MM.1S (cell line): ENCODE data around the gene COG2.

ENCODE experiments used
- CTCF ChIP-seq: fragments of 300-600 bp; sonication (generic); IDR thresholded peaks from 2 replicates; pipeline ENCODE4 v1.5.1; 2016; ENCODE audit warnings: antibody characterized with exemption, low read length, mixed read lengths
- EZH2 ChIP-seq: fragments of 300-600 bp; sonication (generic); optimal IDR thresholded peaks from 2 replicates; pipeline ENCODE3; 2017; ENCODE audit warnings: low read depth, mild to moderate bottlenecking, antibody characterized with exemption, low read length, mixed read lengths

DNA sequence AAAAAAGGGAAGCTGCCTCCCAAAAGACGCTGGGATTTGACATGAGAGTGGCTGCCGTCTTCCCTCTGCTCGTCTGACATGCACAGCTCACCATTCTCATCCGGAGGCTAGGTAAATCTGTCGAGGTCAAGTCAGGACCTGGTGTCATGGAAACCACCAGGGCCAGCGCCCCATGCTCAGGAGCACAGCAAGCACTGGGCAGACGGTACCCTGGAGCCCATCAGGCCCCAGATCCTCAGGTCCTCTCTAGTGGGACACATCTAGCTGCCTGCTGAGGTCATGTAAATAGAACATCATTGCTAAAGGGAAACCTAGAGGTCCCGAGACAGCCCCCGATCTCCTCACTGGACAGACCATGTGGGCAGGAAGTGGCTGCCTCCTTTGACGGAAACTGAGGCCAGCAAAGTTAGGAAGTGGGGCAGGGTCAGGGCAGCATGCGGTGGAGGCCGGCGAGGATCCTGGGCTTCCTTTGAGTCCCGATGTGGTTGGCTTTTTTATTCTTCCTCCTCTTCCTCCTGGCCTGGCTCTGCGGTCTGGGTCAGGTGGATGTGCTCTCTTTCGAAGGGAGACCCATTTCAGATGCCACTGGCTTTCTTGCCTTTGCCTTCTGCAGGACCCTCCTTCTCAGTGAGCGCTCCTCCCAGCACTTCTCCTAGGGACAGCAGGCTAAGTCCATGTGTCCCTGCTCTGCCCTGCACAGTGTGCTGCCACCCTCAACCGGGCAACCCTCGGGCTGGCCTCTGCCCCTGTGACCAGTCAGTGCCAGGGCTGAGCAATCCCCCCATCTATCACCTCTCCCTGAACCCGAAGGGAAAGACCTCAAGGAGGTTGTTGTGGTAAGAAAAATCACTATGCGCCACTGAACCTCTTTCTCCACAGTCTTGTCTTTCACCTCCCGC is 65.7 kb downstream of the COG2 start:
- no peak for TF ChIP-seq EZH2
- TF ChIP-seq CTCF = no peak
